PC-3 (cell line): ENCODE measurements around the gene IL1B.

Experiments
- CTCF ChIP-seq: fragments of 300-600 bp; sonication (generic); conservative IDR thresholded peaks from 2 replicates; pipeline ENCODE4 v1.5.1; 2017; ENCODE audit warnings: antibody characterized with exemption, low read depth, mild to moderate bottlenecking, low read length
- EZH2 ChIP-seq: fragments of 300-600 bp; sonication (generic); IDR thresholded peaks from one replicate; pipeline ENCODE4 v1.6.1; 2017; ENCODE audit warnings: antibody characterized with exemption, mild to moderate bottlenecking, low read length; ENCODE audit not compliant: unreplicated experiment

DNA sequence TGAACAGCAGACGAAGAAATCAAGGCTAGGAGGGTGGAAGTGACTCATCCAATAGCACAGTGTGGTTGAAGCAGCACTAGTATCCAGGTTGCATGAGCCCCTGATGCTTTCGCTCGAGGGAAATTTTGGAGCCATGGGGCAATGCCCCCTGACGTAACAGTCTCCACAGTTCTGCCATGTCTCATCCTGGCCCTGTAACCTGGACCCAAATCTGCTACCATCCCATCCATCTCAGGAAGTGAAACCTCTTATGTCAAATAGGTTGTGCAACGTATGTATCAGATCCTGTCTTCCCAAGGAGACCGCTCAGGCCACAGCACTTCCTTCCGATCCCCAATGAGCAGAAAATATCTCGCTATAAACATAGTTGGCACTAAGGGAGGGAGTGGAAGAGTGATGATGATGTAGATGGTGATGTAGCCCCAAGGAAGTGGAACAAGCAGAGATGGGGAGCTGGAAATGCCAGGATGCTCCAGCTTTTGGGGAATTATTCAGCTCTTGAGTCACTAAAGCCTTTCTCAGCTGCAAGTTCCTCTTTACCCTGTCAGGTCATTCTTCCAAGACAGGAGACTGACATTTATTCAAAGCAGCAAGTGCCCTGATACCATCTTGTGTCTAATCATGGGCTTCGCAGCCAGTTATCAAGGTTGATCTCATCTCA, 3.0 kb upstream of the IL1B start:
- TF ChIP-seq CTCF (no peak), EZH2 (no peak)
